ENCODE results near the gene PPP1CC.

DNA sequence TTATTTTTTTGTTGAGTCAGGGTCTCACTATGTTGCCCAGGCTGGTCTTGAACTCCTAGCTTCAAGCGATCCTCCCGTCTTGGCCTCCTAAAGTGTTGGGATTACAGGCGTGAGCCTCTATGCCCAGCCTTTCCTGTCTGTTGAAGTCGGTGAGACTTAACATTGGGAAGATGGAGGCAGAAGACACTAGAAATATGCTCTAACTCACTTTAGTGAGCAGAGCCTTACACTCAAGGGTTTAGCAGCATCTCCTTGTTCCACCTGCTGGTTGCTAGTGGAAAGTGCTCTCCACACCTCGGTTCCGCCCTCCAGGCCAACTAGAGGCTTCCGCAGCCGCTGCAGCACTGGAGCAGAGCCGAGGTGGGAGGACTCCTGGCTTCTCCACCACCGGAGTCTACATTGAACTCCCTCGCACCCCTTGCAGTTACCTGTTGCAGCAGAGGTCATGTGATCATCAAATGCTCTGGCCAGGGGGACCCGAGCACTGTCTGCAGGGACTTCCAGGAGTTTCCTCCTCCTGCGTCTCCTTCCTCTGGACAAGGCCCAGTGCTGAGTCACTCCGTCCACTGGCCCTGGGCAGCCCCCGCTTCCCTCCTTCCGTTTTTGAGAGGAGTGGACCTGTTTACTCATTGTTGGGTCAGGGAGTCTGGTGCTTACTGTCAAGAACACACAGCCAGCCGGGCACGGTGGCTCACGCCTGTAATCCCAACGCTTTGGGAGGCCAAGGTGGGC, 44.4 kb downstream of the PPP1CC start:
- peak; percentile 59 for TF ChIP-seq POLR2AphosphoS5 (IDR thresholded peaks at IDR 0.05)
- TF ChIP-seq POLR2A (IDR thresholded peaks at IDR 0.05) = no peak
